ENCODE measurements around the gene KLK10.

GRCh38 chr19:51007488-51007887 is 12.0 kb downstream of the KLK10 start:
- TF ChIP-seq CTCF (conservative IDR thresholded peaks at IDR 0.05; ENCODE audit: low read depth, low read length) (no peak), EZH2 (IDR thresholded peaks at IDR 0.05; ENCODE audit: borderline replicate concordance, low read depth, low read length, poor library complexity, severe bottlenecking) (no peak)
